Ishikawa (cell line): Measurements from ENCODE around the gene TARM1.

Experiments
- CEBPB ChIP-seq: IDR thresholded peaks from 2 replicates; pipeline ENCODE4 v1.6.1; 2012
- CREB1 ChIP-seq: IDR thresholded peaks from 2 replicates; pipeline ENCODE4 v1.6.1; 2012; ENCODE audit warnings: low read depth
- EGR1 ChIP-seq: IDR thresholded peaks from 2 replicates; pipeline ENCODE4 v1.6.1; 2012
- EP300 ChIP-seq: IDR thresholded peaks from 2 replicates; pipeline ENCODE4 v1.6.1; 2012; ENCODE audit warnings: borderline replicate concordance
- FOXM1 ChIP-seq: IDR thresholded peaks from 2 replicates; pipeline ENCODE4 v1.6.1; 2012; ENCODE audit warnings: low read depth, borderline replicate concordance
- NFIC ChIP-seq: IDR thresholded peaks from 2 replicates; pipeline ENCODE4 v1.6.1; 2012
- RAD21 ChIP-seq: IDR thresholded peaks from 2 replicates; pipeline ENCODE4 v1.6.1; 2012; ENCODE audit warnings: low read depth
- TAF1 ChIP-seq: IDR thresholded peaks from 2 replicates; pipeline ENCODE4 v1.6.1; 2012; ENCODE audit warnings: low read depth, mild to moderate bottlenecking
- TCF12 ChIP-seq: IDR thresholded peaks from 2 replicates; pipeline ENCODE4 v1.6.1; 2012; ENCODE audit warnings: low read depth
- TEAD4 ChIP-seq: IDR thresholded peaks from 2 replicates; pipeline ENCODE4 v1.6.1; 2012
- YY1 ChIP-seq: IDR thresholded peaks from 2 replicates; pipeline ENCODE4 v1.6.1; 2012; ENCODE audit warnings: low read depth
- ZBTB7A ChIP-seq: IDR thresholded peaks from 2 replicates; pipeline ENCODE4 v1.6.1; 2012; ENCODE audit warnings: low read depth
- TF ChIP-seq, protein P1 (sequence below): IDR thresholded peaks from 2 replicates; pipeline ENCODE4 v1.6.1; 2012
- TF ChIP-seq, protein P2 (sequence below): IDR thresholded peaks from 2 replicates; pipeline ENCODE4 v1.6.1; 2012
- TF ChIP-seq, protein P3 (sequence below): IDR thresholded peaks from 2 replicates; pipeline ENCODE4 v1.6.1; 2012; ENCODE audit warnings: low read depth, mild to moderate bottlenecking

Gene TARM1

DNA sequence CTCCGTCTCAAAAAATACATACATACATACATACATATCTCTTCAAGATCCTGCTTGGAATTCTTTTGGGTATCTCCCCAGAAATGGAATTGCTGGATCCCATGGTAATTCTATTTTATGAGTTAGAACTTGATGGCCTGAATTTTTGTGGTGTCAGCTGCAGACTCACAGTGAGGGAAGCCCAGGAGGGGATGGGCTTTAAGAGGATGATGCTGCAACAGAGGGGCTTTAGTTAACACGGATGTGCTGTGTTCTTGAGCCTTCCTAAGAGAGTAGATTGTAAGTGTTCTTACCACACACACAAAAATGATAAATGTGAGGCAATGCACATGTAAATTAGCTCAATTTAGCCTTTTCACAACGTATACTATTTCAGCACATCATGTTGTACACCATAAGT lies 58.0 kb downstream of the TARM1 start:
- TF ChIP-seq NFIC = no peak
- TF ChIP-seq, protein P1, sequence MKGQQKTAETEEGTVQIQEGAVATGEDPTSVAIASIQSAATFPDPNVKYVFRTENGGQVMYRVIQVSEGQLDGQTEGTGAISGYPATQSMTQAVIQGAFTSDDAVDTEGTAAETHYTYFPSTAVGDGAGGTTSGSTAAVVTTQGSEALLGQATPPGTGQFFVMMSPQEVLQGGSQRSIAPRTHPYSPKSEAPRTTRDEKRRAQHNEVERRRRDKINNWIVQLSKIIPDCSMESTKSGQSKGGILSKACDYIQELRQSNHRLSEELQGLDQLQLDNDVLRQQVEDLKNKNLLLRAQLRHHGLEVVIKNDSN = no peak
- TF ChIP-seq, protein P2, sequence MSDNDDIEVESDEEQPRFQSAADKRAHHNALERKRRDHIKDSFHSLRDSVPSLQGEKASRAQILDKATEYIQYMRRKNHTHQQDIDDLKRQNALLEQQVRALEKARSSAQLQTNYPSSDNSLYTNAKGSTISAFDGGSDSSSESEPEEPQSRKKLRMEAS = no peak
- TF ChIP-seq, protein P3, sequence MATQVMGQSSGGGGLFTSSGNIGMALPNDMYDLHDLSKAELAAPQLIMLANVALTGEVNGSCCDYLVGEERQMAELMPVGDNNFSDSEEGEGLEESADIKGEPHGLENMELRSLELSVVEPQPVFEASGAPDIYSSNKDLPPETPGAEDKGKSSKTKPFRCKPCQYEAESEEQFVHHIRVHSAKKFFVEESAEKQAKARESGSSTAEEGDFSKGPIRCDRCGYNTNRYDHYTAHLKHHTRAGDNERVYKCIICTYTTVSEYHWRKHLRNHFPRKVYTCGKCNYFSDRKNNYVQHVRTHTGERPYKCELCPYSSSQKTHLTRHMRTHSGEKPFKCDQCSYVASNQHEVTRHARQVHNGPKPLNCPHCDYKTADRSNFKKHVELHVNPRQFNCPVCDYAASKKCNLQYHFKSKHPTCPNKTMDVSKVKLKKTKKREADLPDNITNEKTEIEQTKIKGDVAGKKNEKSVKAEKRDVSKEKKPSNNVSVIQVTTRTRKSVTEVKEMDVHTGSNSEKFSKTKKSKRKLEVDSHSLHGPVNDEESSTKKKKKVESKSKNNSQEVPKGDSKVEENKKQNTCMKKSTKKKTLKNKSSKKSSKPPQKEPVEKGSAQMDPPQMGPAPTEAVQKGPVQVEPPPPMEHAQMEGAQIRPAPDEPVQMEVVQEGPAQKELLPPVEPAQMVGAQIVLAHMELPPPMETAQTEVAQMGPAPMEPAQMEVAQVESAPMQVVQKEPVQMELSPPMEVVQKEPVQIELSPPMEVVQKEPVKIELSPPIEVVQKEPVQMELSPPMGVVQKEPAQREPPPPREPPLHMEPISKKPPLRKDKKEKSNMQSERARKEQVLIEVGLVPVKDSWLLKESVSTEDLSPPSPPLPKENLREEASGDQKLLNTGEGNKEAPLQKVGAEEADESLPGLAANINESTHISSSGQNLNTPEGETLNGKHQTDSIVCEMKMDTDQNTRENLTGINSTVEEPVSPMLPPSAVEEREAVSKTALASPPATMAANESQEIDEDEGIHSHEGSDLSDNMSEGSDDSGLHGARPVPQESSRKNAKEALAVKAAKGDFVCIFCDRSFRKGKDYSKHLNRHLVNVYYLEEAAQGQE = no peak
- TF ChIP-seq RAD21 = no peak
- TF ChIP-seq ZBTB7A = no peak
- TF ChIP-seq FOXM1 = no peak
- no peak for TF ChIP-seq EP300
- no peak for TF ChIP-seq TCF12

DNA sequence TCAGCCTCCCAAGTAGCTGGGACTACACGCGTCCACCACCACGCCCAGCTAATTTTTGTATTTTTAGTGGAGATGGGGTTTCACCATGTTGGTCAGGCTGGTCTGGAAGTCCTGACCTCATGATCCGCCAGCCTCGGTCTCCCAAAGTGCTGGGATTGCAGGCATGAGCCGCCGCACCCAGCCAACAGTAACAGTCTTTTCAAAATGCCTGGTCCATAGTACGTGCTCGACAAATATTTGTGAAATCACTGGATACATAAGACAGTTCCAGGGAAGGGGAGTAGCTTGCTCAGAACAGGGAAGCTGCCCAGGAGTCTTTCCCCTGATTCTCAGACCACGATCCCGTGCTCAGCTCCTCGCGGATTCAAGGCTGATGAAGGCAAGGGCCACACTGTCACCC lies 59.2 kb downstream of the TARM1 start:
- TF ChIP-seq CREB1 (no peak), CEBPB (no peak), EP300 (no peak), FOXM1 (no peak), RAD21 (no peak), TCF12 (no peak), TAF1 (no peak), TEAD4 (no peak), ZBTB7A (no peak), NFIC (no peak), EGR1 (no peak), YY1 (no peak)
- TF ChIP-seq, protein P1 = no peak
- TF ChIP-seq, protein P2 = no peak
- TF ChIP-seq, protein P3 = no peak

DNA sequence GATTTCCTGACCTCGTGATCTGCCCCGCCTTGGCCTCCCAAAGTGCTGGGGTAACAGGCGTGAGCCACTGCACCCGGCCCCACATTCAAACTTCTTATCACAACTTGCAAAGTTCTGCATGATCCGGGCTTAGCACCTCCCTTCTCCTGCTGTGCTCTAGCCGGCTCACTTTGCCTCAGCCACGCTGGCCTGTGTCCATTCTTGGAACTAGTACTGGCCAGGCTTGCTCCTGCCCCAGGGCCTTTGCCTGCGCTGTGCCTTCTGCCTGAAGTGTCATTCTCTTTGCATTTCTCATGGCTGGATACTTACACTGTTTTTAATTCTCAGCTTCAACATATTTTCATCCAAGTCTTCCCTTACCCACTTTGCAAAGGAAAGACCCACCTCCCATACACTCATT lies 59.8 kb downstream of the TARM1 start:
- TF ChIP-seq, protein P3 = no peak
- TF ChIP-seq CEBPB = no peak
- TF ChIP-seq TEAD4 = no peak
- TF ChIP-seq ZBTB7A = no peak
- TF ChIP-seq EP300 = no peak
- TF ChIP-seq YY1 = no peak
- TF ChIP-seq TCF12 = no peak
- no peak for TF ChIP-seq NFIC
- TF ChIP-seq, protein P2 = no peak
- no peak for TF ChIP-seq TAF1
- no peak for TF ChIP-seq RAD21
- no peak for TF ChIP-seq CREB1
- TF ChIP-seq, protein P1 = no peak
- no peak for TF ChIP-seq FOXM1
- no peak for TF ChIP-seq EGR1
